Measurements from ENCODE around the gene MBNL2. TPM values are rescaled to one million over a fixed set of nuclear protein-coding genes. Genes with fewer than 3 reads are reported as not detected.

MBNL2 gene
- total and polyA plus RNA-seq, 2 of the 13 experiments (the other 11 are each of a cell fraction or from before 2014, with no cell fraction given), result 30.8 to 59.0 TPM

DNA sequence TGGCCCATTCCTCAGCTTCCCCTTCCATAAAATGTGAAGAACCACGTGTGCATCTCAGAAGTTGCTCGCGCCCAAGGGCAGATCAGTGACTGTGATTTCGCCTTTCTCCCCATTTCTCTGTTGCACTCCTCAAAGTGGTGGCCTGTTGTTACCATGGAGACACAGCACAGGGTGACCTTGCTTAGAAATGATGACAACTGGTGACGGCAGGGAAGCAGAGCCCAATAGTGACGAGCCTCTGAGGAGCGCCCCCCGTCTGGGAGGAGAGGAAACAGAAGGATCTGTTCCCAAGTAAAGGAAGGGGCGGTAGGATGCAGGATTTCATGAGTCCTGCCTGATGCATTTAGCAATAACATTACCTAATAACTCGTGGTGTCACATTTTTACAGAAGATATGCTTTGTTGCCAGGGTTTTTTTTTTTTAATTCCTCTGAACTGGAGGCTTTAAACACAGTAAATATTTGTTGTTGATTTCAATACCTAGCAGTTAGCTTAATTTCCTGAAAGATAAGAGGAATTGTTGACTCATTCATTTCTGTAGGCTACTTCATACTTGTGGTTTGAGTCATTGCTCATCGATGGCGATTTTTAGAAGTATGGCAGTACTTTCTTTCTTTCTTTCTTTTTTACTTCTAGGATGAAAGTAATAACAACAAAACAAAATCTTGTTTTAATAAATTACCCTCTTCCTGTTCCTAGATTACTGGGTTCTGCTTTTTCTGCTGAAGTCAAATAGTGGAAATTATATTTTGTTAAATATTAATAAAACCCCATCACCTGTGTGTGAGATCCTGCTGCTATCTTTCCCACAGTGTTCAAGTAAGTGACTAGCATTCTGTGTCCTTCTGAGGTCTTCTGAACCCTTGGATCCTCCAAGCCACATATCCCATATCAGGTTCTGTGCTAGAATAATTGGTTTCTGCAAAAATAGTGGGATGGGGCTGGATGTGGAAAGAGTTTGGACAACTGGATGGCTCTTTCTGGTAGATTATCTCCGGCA, 36.0 kb downstream of the MBNL2 start (continued):
- peak; percentile 25; the same call in 1 of the 2 replicates for TF ChIP-seq MAZ (IDR thresholded peaks at IDR 0.05; ENCODE audit: borderline replicate concordance, low read depth, low read length)
- no peak for TF ChIP-seq MAZ (CRISPR knock-in tag; IDR thresholded peaks at IDR 0.05; ENCODE audit: low read depth)
- TF ChIP-seq RBM39 (IDR thresholded peaks at IDR 0.05; ENCODE audit: low read depth, low read length, poor library complexity, severe bottlenecking), result no peak
- TF ChIP-seq ARID3A (IDR thresholded peaks at IDR 0.05; ENCODE audit: low read depth, low read length), result peak; percentile 97
- TF ChIP-seq SP5 (CRISPR knock-in tag; IDR thresholded peaks at IDR 0.05; ENCODE audit: borderline replicate concordance, low read depth), result no peak
- TF ChIP-seq EHMT2 (IDR thresholded peaks at IDR 0.05; ENCODE audit: borderline replicate concordance, low read depth, low read length), result 0 out of 2 replicates have a peak, but pooled peaks have one; percentile 4
- no peak for TF ChIP-seq ZFP62 (CRISPR knock-in tag; IDR thresholded peaks at IDR 0.05)
- peak; percentile 40; the same call in 1 of the 2 replicates for TF ChIP-seq ZNF878 (CRISPR knock-in tag; IDR thresholded peaks at IDR 0.05)
- TF ChIP-seq HOXA3 (CRISPR knock-in tag; IDR thresholded peaks at IDR 0.05), result 0 out of 2 replicates have a peak, but pooled peaks have one; percentile 33
- TF ChIP-seq ZGPAT (CRISPR knock-in tag; IDR thresholded peaks at IDR 0.05), result peak; percentile 53
- peak; percentile 79; the same call in 1 of the 2 replicates for TF ChIP-seq SIN3A (IDR thresholded peaks at IDR 0.05; ENCODE audit: borderline replicate concordance, low read depth, low read length)
- TF ChIP-seq, protein P1, sequence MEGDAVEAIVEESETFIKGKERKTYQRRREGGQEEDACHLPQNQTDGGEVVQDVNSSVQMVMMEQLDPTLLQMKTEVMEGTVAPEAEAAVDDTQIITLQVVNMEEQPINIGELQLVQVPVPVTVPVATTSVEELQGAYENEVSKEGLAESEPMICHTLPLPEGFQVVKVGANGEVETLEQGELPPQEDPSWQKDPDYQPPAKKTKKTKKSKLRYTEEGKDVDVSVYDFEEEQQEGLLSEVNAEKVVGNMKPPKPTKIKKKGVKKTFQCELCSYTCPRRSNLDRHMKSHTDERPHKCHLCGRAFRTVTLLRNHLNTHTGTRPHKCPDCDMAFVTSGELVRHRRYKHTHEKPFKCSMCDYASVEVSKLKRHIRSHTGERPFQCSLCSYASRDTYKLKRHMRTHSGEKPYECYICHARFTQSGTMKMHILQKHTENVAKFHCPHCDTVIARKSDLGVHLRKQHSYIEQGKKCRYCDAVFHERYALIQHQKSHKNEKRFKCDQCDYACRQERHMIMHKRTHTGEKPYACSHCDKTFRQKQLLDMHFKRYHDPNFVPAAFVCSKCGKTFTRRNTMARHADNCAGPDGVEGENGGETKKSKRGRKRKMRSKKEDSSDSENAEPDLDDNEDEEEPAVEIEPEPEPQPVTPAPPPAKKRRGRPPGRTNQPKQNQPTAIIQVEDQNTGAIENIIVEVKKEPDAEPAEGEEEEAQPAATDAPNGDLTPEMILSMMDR (CRISPR knock-in tag; IDR thresholded peaks at IDR 0.05), result peak; percentile 61
- TF ChIP-seq, protein P2, sequence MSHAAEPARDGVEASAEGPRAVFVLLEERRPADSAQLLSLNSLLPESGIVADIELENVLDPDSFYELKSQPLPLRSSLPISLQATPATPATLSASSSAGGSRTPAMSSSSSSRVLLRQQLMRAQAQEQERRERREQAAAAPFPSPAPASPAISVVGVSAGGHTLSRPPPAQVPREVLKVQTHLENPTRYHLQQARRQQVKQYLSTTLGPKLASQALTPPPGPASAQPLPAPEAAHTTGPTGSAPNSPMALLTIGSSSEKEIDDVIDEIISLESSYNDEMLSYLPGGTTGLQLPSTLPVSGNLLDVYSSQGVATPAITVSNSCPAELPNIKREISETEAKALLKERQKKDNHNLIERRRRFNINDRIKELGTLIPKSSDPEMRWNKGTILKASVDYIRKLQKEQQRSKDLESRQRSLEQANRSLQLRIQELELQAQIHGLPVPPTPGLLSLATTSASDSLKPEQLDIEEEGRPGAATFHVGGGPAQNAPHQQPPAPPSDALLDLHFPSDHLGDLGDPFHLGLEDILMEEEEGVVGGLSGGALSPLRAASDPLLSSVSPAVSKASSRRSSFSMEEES (CRISPR knock-in tag; IDR thresholded peaks at IDR 0.05), result peak; percentile 88
- TF ChIP-seq FOXO1 (CRISPR knock-in tag; IDR thresholded peaks at IDR 0.05), result peak; percentile 22; the same call in 1 of the 2 replicates
- peak; percentile 48; the same call in 1 of the 2 replicates for TF ChIP-seq RERE (CRISPR knock-in tag; IDR thresholded peaks at IDR 0.05; ENCODE audit: low read depth)
